GM19351 (cell line): ENCODE data around the gene KRT39.
"Not testable (repeated sequence)": the region's sequence is repeated elsewhere in the genome, so short reads cannot be mapped to it uniquely, and the experiment has no call there.

Source experiments
- ATAC-seq: cut with Tn5 transposase; IDR thresholded peaks from one replicate; pipeline ENCODE4 v1.9.1; 2021; ENCODE audit warnings: mild to moderate bottlenecking, moderate library complexity; ENCODE audit not compliant: unreplicated experiment

KRT39 gene

GRCh38 chr17:40966848-40967247, at the start of gene KRT39:
TSS of gene KRT39 (minus strand) at chr17:40966948. CDS start at chr17:40966856, 92 bp downstream.
- no peak for ATAC-seq

GRCh38 chr17:41015454-41015853, 48.7 kb upstream of the KRT39 start:
- no peak for ATAC-seq

- ATAC-seq = no peak
Observed at GRCh38 chr17:41013606-41014005, 46.9 kb upstream of the KRT39 start.

- ATAC-seq = no peak
Observed at GRCh38 chr17:41013181-41013580, 46.4 kb upstream of the KRT39 start.

GRCh38 chr17:41012326-41013120, 45.8 kb upstream of the KRT39 start:
- no peak for ATAC-seq

- no peak for ATAC-seq
Observed at GRCh38 chr17:41010441-41010840, 43.7 kb upstream of the KRT39 start.

GRCh38 chr17:41009936-41010335, 43.2 kb upstream of the KRT39 start:
- no peak for ATAC-seq

- no peak for ATAC-seq
Observed at GRCh38 chr17:41009301-41009760, 42.6 kb upstream of the KRT39 start.

GRCh38 chr17:41008811-41009210, 42.1 kb upstream of the KRT39 start, which contains the start of gene KRTAP3-1:
TSS of gene KRTAP3-1 (minus strand) at chr17:41009128. CDS start at chr17:41009074, 54 bp downstream.
- no peak for ATAC-seq

GRCh38 chr17:41004397-41004796, 37.6 kb upstream of the KRT39 start:
- ATAC-seq = no peak

- no peak for ATAC-seq
Observed at GRCh38 chr17:41003926-41004325, 37.2 kb upstream of the KRT39 start.

- no peak for ATAC-seq
Observed at GRCh38 chr17:41002814-41003213, 36.1 kb upstream of the KRT39 start.

GRCh38 chr17:41001795-41002194, 35.0 kb upstream of the KRT39 start:
- ATAC-seq = no peak

- not testable (repeated sequence) for ATAC-seq
Observed at GRCh38 chr17:40999563-40999962, 32.8 kb upstream of the KRT39 start, which contains the start of gene KRTAP3-2. TSS of gene KRTAP3-2 (minus strand) at chr17:40999906. CDS start at chr17:40999853, 53 bp downstream.

GRCh38 chr17:40997361-40997760, 30.6 kb upstream of the KRT39 start:
- ATAC-seq = no peak

GRCh38 chr17:40996829-40997228, 30.1 kb upstream of the KRT39 start:
- no peak for ATAC-seq

GRCh38 chr17:40995116-40995515, 28.4 kb upstream of the KRT39 start:
- no peak for ATAC-seq

- ATAC-seq = no peak
Observed at GRCh38 chr17:40993839-40994238, 27.1 kb upstream of the KRT39 start, which contains the start of gene KRTAP3-3. TSS of gene KRTAP3-3 (minus strand) at chr17:40994164. CDS start at chr17:40994097, 67 bp downstream.

- ATAC-seq = no peak
Observed at GRCh38 chr17:40993084-40993483, 26.3 kb upstream of the KRT39 start.

GRCh38 chr17:40992666-40993065, 25.9 kb upstream of the KRT39 start:
- ATAC-seq = no peak

- ATAC-seq = no peak
Observed at GRCh38 chr17:40986920-40987319, 20.2 kb upstream of the KRT39 start.

- ATAC-seq = no peak
Observed at GRCh38 chr17:40984226-40984625, 17.5 kb upstream of the KRT39 start, which contains the start of gene KRT40. TSS of gene KRT40 (minus strand) at chr17:40984326. CDS start at chr17:40984273, 53 bp downstream.
